Measurements from ENCODE around the gene CDH7.

CDH7 gene

GRCh38 chr18:65768120-65768778, 17.4 kb downstream of the CDH7 start:
- DNase-seq, result no peak

GRCh38 chr18:65769652-65770051, 18.8 kb downstream of the CDH7 start:
- no peak for DNase-seq

GRCh38 chr18:65786474-65786873, 35.7 kb downstream of the CDH7 start:
- no peak for DNase-seq

- no peak for DNase-seq
Observed at GRCh38 chr18:65788373-65788772, 37.6 kb downstream of the CDH7 start.

- no peak for DNase-seq
Observed at GRCh38 chr18:65790604-65791003, 39.8 kb downstream of the CDH7 start.

- no peak for DNase-seq
Observed at GRCh38 chr18:65791719-65792118, 40.9 kb downstream of the CDH7 start.

GRCh38 chr18:65792456-65793074, 41.8 kb downstream of the CDH7 start:
- no peak for DNase-seq

- DNase-seq, result no peak
Observed at GRCh38 chr18:65808759-65809158, 57.9 kb downstream of the CDH7 start.

- no peak for DNase-seq
Observed at GRCh38 chr18:65811307-65811706, 60.5 kb downstream of the CDH7 start.

GRCh38 chr18:65815506-65815905, 64.7 kb downstream of the CDH7 start:
- no peak for DNase-seq

GRCh38 chr18:65817178-65817577, 66.4 kb downstream of the CDH7 start:
- no peak for DNase-seq

- no peak for DNase-seq
Observed at GRCh38 chr18:65821911-65822310, 71.1 kb downstream of the CDH7 start.

- no peak for DNase-seq
Observed at GRCh38 chr18:65822826-65823225, 72.0 kb downstream of the CDH7 start.

- DNase-seq, result no peak
Observed at GRCh38 chr18:65827444-65827843, 76.6 kb downstream of the CDH7 start.

- DNase-seq, result no peak
Observed at GRCh38 chr18:65835881-65836280, 85.1 kb downstream of the CDH7 start.

GRCh38 chr18:65846107-65846506, 95.3 kb downstream of the CDH7 start:
- DNase-seq, result no peak

GRCh38 chr18:65852273-65852672, 101.5 kb downstream of the CDH7 start:
- no peak for DNase-seq

GRCh38 chr18:65859075-65859474, 108.3 kb downstream of the CDH7 start:
- no peak for DNase-seq

GRCh38 chr18:65869527-65869926, 118.7 kb downstream of the CDH7 start:
- DNase-seq, result no peak

- no peak for DNase-seq
Observed at GRCh38 chr18:65876310-65876709, 125.5 kb downstream of the CDH7 start.

- no peak for DNase-seq
Observed at GRCh38 chr18:65897292-65897691, 146.5 kb downstream of the CDH7 start.

GRCh38 chr18:65901522-65901921, 150.7 kb downstream of the CDH7 start:
- no peak for DNase-seq

- DNase-seq, result no peak
Observed at GRCh38 chr18:65906621-65907034, 155.8 kb downstream of the CDH7 start.

- no peak for DNase-seq
Observed at GRCh38 chr18:65907281-65907680, 156.5 kb downstream of the CDH7 start.

- no peak for DNase-seq
Observed at GRCh38 chr18:65919018-65919417, 168.2 kb downstream of the CDH7 start.

Measured in activated CD4-positive, alpha-beta T cell treated with anti-CD3 and anti-CD28 coated beads, Interleukin-2, amount 50 U/mL, for 48 hours (primary cell).